Stomach smooth muscle (tissue), 2 donors: ENCODE results near the gene CENPQ.

Experiments used
- H3K27ac ChIP-seq: one replicate; pipeline ENCODE4 v1.7.0; 2013; ENCODE audit warnings: mild to moderate bottlenecking, low read length, inconsistent platforms
- H3K27me3 ChIP-seq, 2 donors: one replicate each; pipeline ENCODE4 v1.7.0; 2013; ENCODE audit warnings: low read length in 2 of 2; ENCODE audit not compliant: insufficient read depth in 2 of 2, control insufficient read depth in 1 of 2
- H3K36me3 ChIP-seq, 2 donors: one replicate each; pipeline ENCODE4 v1.7.0; 2013; ENCODE audit warnings: low read length in 2 of 2; ENCODE audit not compliant: control insufficient read depth in 2 of 2, insufficient read depth in 2 of 2
- H3K4me1 ChIP-seq: one replicate; pipeline ENCODE4 v1.7.0; 2013; ENCODE audit warnings: low read length; ENCODE audit not compliant: control insufficient read depth, insufficient read depth
- H3K4me3 ChIP-seq, 2 donors: one replicate each; pipeline ENCODE4 v1.7.0; 2013; ENCODE audit warnings: low read length in 2 of 2
- H3K9ac ChIP-seq, 2 donors: one replicate each; pipeline ENCODE4 v1.7.0; 2013; ENCODE audit warnings: low read length in 2 of 2, mild to moderate bottlenecking in 1 of 2
- H3K9me3 ChIP-seq, 2 donors: one replicate each; pipeline ENCODE4 v1.7.0; 2013; ENCODE audit warnings: low read length in 2 of 2; ENCODE audit not compliant: control insufficient read depth in 2 of 2
- donor health status: healthy.
- donor health status: Pancreatic carcinoma.

CENPQ gene

DNA sequence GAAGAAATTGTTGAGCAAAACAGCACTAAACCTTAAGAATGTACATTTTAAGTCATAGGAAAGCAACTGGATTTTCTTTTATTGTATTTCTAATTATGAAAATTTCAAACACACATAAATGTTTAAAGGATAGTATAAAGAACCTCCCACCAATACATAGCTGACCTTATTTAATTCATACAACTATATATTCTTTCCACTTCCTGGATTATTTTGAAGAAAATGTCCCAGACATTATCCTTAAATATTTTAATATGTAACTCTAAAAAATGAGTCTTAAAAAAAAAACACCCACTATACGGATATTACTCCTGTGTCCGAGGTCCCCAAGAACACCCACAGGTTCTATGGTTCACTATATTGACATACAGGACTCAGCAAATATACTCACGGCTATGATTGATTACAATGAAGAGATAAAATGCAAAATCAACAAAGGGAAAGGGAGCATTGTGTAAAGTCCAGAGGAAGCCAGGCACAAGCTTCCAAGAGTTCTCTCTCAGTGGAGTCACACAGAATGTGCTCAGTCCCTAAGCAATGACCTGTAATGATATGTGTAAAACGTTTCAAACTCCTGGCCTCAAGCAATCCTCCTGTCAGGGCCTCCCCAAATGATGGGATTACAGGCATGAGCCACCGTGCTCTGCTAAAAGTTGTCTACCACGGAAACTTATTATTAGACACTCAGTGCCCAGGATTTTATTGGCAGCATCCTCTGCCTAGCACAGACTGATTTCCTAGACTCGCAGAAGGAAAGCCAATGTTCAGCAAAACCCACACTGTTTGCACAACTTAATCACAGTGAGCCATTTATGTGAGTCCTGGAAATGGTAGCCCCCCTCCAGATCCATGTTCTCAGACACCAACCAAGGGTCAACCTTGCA, 59.8 kb downstream of the CENPQ start:
- no peaks in the 10 kb centered on the region for H3K36me3 ChIP-seq
- no peaks in the 10 kb centered on the region for H3K4me1 ChIP-seq
- no peak overlapping the region for H3K9ac ChIP-seq
- H3K9me3 ChIP-seq: no peaks in the 10 kb centered on the region
- no peak overlapping the region for H3K4me3 ChIP-seq
- no peak overlapping the region for H3K27ac ChIP-seq
- no peaks in the 10 kb centered on the region for H3K27me3 ChIP-seq

DNA sequence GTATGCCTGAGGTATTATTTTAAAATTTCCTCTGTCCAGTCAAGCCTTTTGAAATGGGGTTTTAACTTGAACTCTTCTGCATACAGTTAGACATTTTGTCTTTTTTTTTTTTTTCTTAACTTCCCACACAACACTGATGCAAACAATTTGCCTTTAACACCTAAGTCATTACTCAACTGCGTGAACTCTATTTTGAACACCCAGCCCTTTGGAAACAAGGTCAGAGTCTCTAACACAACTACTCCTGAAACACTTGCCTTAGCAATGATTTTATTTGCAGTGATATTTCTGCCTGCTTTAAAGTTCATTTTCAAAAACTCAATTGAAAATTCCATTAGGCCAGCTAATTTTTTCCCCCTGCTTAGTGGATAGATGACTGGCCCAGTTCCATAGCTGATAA, 60.7 kb downstream of the CENPQ start:
- Histone ChIP-seq H3K27me3 (no peaks in the 10 kb centered on the region), H3K27ac (no peak overlapping the region), H3K9ac (no peak overlapping the region), H3K4me1 (no peaks in the 10 kb centered on the region), H3K9me3 (no peaks in the 10 kb centered on the region), H3K4me3 (no peak overlapping the region), H3K36me3 (no peaks in the 10 kb centered on the region)

DNA sequence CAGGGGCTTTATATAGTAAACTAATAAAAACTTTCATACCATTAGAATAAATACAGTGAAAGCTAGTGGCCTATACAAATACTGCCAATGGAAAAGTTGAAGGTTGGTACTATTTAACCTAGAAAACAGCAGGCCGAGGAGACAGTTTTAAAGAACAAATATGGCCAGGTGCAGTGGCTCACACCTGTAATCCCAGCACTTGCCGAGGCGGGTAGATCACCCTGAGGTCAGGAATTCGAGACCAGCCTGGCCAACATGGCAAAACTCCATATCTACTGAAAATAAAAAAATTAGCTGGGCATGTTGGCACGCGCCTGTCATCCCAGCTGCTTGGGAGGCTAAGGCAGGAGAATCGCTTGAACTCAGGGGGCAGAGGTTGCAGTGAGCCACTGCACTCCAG, 61.4 kb downstream of the CENPQ start:
- H3K27me3 ChIP-seq: no peaks in the 10 kb centered on the region
- H3K4me3 ChIP-seq: no peak overlapping the region
- no peak overlapping the region for H3K27ac ChIP-seq
- no peak overlapping the region for H3K9ac ChIP-seq
- H3K9me3 ChIP-seq: no peaks in the 10 kb centered on the region
- H3K4me1 ChIP-seq: no peaks in the 10 kb centered on the region
- H3K36me3 ChIP-seq: no peaks in the 10 kb centered on the region

DNA sequence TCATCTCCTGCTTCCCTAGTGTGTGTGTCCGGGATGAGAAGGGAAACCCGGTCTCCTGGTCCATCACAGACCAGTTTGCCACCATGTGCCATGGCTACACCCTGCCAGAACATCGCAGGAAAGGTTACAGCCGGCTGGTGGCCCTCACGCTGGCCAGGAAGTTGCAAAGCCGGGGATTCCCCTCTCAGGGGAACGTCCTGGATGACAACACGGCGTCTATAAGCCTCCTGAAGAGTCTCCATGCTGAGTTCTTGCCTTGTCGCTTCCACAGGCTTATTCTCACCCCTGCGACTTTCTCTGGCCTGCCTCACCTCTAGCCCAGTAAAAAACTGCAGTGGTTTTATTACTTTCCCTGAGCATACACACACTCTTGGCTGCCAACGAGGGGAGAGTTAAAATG, 63.4 kb downstream of the CENPQ start:
- Histone ChIP-seq H3K36me3 (no peaks in the 10 kb centered on the region), H3K9me3 (no peaks in the 10 kb centered on the region), H3K4me1 (no peaks in the 10 kb centered on the region), H3K9ac (no peak overlapping the region), H3K27me3 (no peaks in the 10 kb centered on the region), H3K27ac (no peak overlapping the region), H3K4me3 (no peak overlapping the region)

DNA sequence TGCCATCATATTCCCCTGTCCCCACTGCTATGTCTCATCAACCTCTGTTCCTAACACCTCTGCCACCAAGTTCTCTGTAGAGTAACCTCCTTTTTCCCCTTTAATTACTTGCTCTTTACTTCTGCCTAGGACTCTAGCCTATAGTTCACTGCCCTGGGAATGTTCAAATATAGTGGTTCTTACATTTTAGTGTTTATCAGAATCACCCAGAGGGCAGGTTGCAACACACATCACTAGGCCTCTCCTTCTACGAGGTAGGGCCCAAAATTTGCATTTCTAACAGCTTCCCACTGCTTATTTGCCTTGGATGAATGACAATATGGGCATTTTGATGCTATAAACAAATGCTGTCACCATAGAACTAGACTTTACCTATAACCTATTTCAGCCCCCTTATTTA, 64.2 kb downstream of the CENPQ start:
- Histone ChIP-seq H3K36me3 (no peaks in the 10 kb centered on the region), H3K27ac (no peak overlapping the region)

DNA sequence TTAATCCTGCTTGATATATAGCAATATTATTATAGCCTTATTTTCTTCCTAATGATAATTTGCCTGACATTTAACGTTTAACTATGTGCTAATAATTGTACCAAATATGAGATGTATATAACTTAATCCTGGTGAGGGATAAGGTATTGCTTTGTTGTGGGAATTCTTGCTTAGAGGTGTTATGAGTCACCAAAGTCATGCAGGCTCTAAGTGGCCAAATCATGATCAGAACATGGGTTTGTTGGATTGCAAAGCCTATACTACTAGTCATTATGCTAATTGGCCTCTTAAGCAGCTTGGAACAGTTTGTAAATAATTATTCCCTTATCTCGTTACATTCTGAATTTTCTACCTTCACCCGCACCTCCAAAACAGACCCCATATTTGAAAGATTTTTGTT, 65.4 kb downstream of the CENPQ start:
- H3K27ac ChIP-seq: no peak overlapping the region

More for the DNA sequence above, 64.2 kb downstream of the CENPQ start:
- H3K9ac ChIP-seq: no peak overlapping the region
- no peak overlapping the region for H3K4me3 ChIP-seq
- no peaks in the 10 kb centered on the region for H3K27me3 ChIP-seq
- H3K9me3 ChIP-seq: no peaks in the 10 kb centered on the region
- no peaks in the 10 kb centered on the region for H3K4me1 ChIP-seq

DNA sequence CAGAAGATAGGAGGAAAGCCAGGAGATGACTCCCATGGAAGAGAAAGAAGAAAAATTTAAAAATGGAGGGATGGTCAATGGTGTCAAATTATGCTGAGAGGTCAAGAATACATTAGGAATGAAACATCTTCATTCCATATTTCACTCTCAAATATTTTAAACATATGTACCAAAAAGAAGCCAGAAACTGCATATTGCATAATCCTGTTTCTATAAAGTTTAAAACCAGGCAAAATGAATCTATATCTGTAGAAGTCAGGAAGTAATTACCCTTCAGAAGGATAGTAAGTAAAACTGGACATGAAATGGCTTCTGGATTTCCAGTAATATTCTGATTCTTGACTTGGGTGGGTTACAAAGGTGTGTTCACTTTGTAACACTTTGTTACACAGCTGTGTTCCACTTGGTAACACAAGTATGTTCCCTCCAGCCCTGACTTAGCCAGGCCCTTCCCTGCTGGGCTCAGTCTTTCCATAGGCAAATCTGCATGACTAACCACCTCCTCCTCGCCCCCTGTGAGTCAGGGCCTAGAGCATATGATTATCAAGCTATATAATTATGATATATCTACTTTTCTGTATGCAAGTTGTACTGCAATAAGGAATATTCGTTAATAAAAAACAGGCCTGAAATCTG, 67.1 kb downstream of the CENPQ start:
- no peaks in the 10 kb centered on the region for H3K36me3 ChIP-seq
- no peak overlapping the region for H3K9ac ChIP-seq
- no peaks in the 10 kb centered on the region for H3K4me1 ChIP-seq
- no peak overlapping the region for H3K27ac ChIP-seq
- no peaks in the 10 kb centered on the region for H3K9me3 ChIP-seq
- H3K27me3 ChIP-seq: no peaks in the 10 kb centered on the region
- H3K4me3 ChIP-seq: no peak overlapping the region

More for the DNA sequence above, 65.4 kb downstream of the CENPQ start:
- Histone ChIP-seq H3K36me3 (no peaks in the 10 kb centered on the region), H3K4me3 (no peak overlapping the region), H3K9ac (no peak overlapping the region), H3K4me1 (no peaks in the 10 kb centered on the region), H3K27me3 (no peaks in the 10 kb centered on the region), H3K9me3 (no peaks in the 10 kb centered on the region)

DNA sequence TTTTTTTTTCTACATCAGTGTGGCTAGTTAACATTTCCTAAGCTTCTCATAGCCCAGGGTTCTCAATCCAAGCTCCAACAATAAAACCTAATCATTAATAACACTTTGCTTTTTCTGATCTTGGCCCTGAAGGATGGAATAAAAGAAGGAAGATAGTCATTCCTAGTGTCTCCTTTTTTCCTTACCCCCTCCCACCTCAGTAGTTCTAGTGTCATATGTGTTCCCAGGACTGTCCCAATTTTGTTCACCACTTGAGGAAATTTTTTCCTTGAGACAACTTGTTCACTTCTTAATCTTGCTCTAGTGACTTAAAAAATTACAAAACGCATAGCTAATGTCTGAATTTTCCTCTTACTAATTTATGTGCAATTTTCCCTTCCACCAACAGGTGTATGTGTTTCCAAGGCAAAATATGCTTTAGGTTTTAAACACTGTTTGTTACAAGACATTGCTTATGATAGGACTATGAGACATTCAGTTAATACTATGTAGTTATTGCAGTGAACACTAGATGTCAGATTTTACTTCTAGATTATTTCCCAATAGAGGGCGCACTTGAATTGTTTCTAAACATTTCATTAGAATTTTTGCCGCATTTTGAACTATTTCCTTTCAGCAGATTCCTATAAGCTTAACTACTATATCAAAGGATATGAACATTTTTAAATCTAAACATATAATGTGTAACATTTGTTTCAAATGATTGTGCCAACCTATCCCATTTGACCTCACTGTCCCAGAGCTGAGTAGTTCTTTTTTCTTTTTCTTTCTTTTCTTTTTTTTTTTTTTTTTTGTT, 68.8 kb downstream of the CENPQ start:
- Histone ChIP-seq H3K4me1 (no peaks in the 10 kb centered on the region), H3K9me3 (no peaks in the 10 kb centered on the region), H3K9ac (no peak overlapping the region), H3K36me3 (no peaks in the 10 kb centered on the region), H3K4me3 (no peak overlapping the region), H3K27me3 (no peaks in the 10 kb centered on the region), H3K27ac (no peak overlapping the region)

DNA sequence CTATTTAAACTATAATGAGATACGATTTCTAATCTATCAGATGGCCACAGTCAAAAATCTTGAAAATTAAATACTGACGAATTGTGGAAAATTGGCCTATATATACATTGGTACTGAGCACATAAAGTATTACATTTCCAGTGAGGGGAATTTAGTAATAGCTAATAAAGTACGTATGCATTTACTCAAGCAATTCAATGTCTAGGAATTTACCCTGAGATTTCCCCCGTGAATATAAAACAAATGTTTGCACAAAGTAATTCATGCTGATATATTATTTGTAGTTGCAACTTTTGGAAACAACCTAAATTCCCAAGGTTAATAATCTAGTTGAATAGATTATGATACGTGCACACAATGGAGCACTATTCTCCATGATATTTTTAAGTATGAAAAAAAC, 72.6 kb downstream of the CENPQ start:
- Histone ChIP-seq H3K9ac (no peak overlapping the region), H3K9me3 (no peaks in the 10 kb centered on the region), H3K27ac (no peak overlapping the region), H3K36me3 (no peaks in the 10 kb centered on the region), H3K4me1 (no peaks in the 10 kb centered on the region), H3K4me3 (no peak overlapping the region), H3K27me3 (no peaks in the 10 kb centered on the region)

DNA sequence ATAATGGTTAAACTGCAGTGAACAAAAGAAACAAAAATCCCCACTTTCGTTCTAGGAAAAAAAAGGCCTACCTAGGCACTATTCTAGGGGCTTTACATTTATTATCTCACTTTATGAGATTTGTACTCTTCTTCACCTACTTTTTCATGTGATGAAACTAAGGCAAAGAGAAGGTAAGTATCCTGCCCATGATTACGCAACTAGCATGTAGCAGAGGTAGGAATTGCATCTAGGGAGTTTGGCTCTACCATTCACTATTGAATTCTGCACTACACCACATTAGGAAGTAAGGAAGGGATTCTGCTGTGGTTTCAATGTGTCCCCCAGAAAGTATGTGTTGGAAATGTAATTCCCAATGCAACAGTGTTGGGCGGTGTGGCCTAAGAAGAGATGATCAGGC, 75.9 kb downstream of the CENPQ start:
- H3K36me3 ChIP-seq: no peaks in the 10 kb centered on the region
- H3K4me3 ChIP-seq: no peak overlapping the region
- H3K27me3 ChIP-seq: no peaks in the 10 kb centered on the region
- no peaks in the 10 kb centered on the region for H3K9me3 ChIP-seq
- H3K27ac ChIP-seq: no peak overlapping the region
- H3K4me1 ChIP-seq: no peaks in the 10 kb centered on the region
- no peak overlapping the region for H3K9ac ChIP-seq
